ENCODE measurements around the gene FAM200C. TPM values are rescaled to one million over a fixed set of nuclear protein-coding genes. Genes with fewer than 3 reads are reported as not detected.

Gene FAM200C
- total RNA-seq, 1 donor from 2014 or later = 25.3 TPM

- TF ChIP-seq CTCF (IDR thresholded peaks at IDR 0.05) (no peak), EZH2phosphoT487 (IDR thresholded peaks at IDR 0.05) (no peak), EZH2 (IDR thresholded peaks at IDR 0.05) (no peak)
- Histone ChIP-seq H3K27me3 (no peaks in the 10 kb centered on the region), H3K9me3 (ENCODE audit: low read depth) (no peaks in the 10 kb centered on the region), H2AFZ (replicated peaks) (no peak overlapping the region), H3K27ac (no peak overlapping the region), H3K79me2 (ENCODE audit: low read depth) (no peaks in the 10 kb centered on the region), H3K9ac (no peak overlapping the region), H3K4me3 (no peak overlapping the region), H3K4me2 (no peak overlapping the region), H3F3A (ENCODE audit: low read depth) (no peaks in the 10 kb centered on the region), H3K36me3 (no peaks in the 10 kb centered on the region), H3K4me1 (peaks cover 4% of the 10 kb centered on the region), H4K20me1 (ENCODE audit: low read depth) (no peaks in the 10 kb centered on the region)
- Mint-ChIP-seq H3K4me3 (no peak overlapping the region), H3K27me3 (ENCODE audit: insufficient read depth, low read depth) (peaks cover 8% of the 10 kb centered on the region), H3K36me3 (peaks cover 3% of the 10 kb centered on the region), H3K4me1 (peaks cover 8% of the 10 kb centered on the region), H3K27ac (no peak overlapping the region), H3K9me3 (no peaks in the 10 kb centered on the region)
- no peak for DNase-seq (ENCODE audit: low spot score)
Measured at GRCh38 chr5:160348080-160348479, 51.8 kb downstream of the FAM200C start.

- Histone ChIP-seq H3K27ac (no peak overlapping the region), H3K9ac (no peak overlapping the region), H3K9me3 (ENCODE audit: low read depth) (no peaks in the 10 kb centered on the region), H3K4me1 (peaks cover 4% of the 10 kb centered on the region), H3K4me3 (no peak overlapping the region), H3F3A (ENCODE audit: low read depth) (no peaks in the 10 kb centered on the region), H3K4me2 (no peak overlapping the region), H2AFZ (replicated peaks) (no peak overlapping the region), H3K79me2 (ENCODE audit: low read depth) (no peaks in the 10 kb centered on the region), H4K20me1 (ENCODE audit: low read depth) (no peaks in the 10 kb centered on the region), H3K27me3 (no peaks in the 10 kb centered on the region), H3K36me3 (no peaks in the 10 kb centered on the region)
- Mint-ChIP-seq H3K4me3 (no peak overlapping the region), H3K27me3 (ENCODE audit: insufficient read depth, low read depth) (peaks cover 8% of the 10 kb centered on the region), H3K27ac (no peak overlapping the region), H3K36me3 (peaks cover 3% of the 10 kb centered on the region), H3K9me3 (no peaks in the 10 kb centered on the region), H3K4me1 (peaks cover 8% of the 10 kb centered on the region)
- DNase-seq (ENCODE audit: low spot score) = no peak
- TF ChIP-seq EZH2 (IDR thresholded peaks at IDR 0.05) (no peak), CTCF (IDR thresholded peaks at IDR 0.05) (no peak), EZH2phosphoT487 (IDR thresholded peaks at IDR 0.05) (no peak)
Measured at GRCh38 chr5:160347448-160347847, 52.4 kb downstream of the FAM200C start.

Other genes with a start within 250 kb of the FAM200C start
- 0.50 and 4.8 TPM in 2 replicates for gene FABP6, start 170.5 kb downstream of the FAM200C start, total RNA-seq (ENCODE audit: low replicate concordance)
- gene CCNJL, start 87.5 kb downstream of the FAM200C start, total RNA-seq (ENCODE audit: low replicate concordance) = 8.4 and 9.4 TPM in 2 replicates
- 0.06 and 0.25 TPM in 2 replicates for gene C1QTNF2, start 29.4 kb downstream of the FAM200C start, total RNA-seq (ENCODE audit: low replicate concordance)
- 41.2 and 48.5 TPM in 2 replicates for gene SLU7, start 19.0 kb upstream of the FAM200C start, total RNA-seq (ENCODE audit: low replicate concordance)
- 425 and 435 TPM in 2 replicates for gene PTTG1, start 21.8 kb upstream of the FAM200C start, total RNA-seq (ENCODE audit: low replicate concordance)

Measured in neural progenitor cell (in vitro differentiated cells).